GM12875 (cell line): ENCODE data around the gene KRTAP10-8.
"Not testable (repeated sequence)": the region's sequence is repeated elsewhere in the genome, so short reads cannot be mapped to it uniquely, and the experiment has no call there.

Experiments
- H3K4me3 ChIP-seq: one replicate; pipeline ENCODE4 v1.5.1; 2011; ENCODE audit warnings: low read depth, low read length, control low read depth
- CTCF ChIP-seq: IDR thresholded peaks from 2 replicates; pipeline ENCODE4 v1.5.1; 2011; ENCODE audit warnings: low read depth, mild to moderate bottlenecking, control low read depth, inconsistent platforms, low read length, moderate library complexity, borderline replicate concordance; ENCODE audit not compliant: insufficient read depth

Gene KRTAP10-8

GRCh38 chr21:44603109-44603875 lies 8.6 kb upstream of the KRTAP10-8 start:
- no peak for TF ChIP-seq CTCF

GRCh38 chr21:44603911-44604310 lies 8.0 kb upstream of the KRTAP10-8 start:
- H3K4me3 ChIP-seq = no peak overlapping the region
- no peak for TF ChIP-seq CTCF

More at GRCh38 chr21:44603109-44603875, 8.6 kb upstream of the KRTAP10-8 start:
- H3K4me3 ChIP-seq = no peak overlapping the region

GRCh38 chr21:44606495-44606894 lies 5.4 kb upstream of the KRTAP10-8 start:
- H3K4me3 ChIP-seq = no peak overlapping the region
- no peak for TF ChIP-seq CTCF

- no peak overlapping the region for H3K4me3 ChIP-seq
- TF ChIP-seq CTCF = no peak
These were observed 2.7 kb upstream of the KRTAP10-8 start for GRCh38 chr21:44609193-44609592.

GRCh38 chr21:44610157-44610843 lies 1.6 kb upstream of the KRTAP10-8 start:
- not testable (repeated sequence) for H3K4me3 ChIP-seq

GRCh38 chr21:44611551-44611950 lies 328 bp upstream of the KRTAP10-8 start:
- TF ChIP-seq CTCF = no peak
- no peak overlapping the region for H3K4me3 ChIP-seq

GRCh38 chr21:44612669-44613229 lies 870 bp downstream of the KRTAP10-8 start:
- no peak overlapping the region for H3K4me3 ChIP-seq
- no peak for TF ChIP-seq CTCF
